GM19463 (cell line): ENCODE measurements around the gene PSMG3.
"Not testable (repeated sequence)": the region's sequence is repeated elsewhere in the genome, so short reads cannot be mapped to it uniquely, and the experiment has no call there.

ENCODE experiments used
- ATAC-seq: cut with Tn5 transposase; IDR thresholded peaks from one replicate; pipeline ENCODE4 v1.9.1; 2021; ENCODE audit warnings: mild to moderate bottlenecking, moderate library complexity; ENCODE audit not compliant: unreplicated experiment

Gene PSMG3

GRCh38 chr7:1597066-1597760 is 27.4 kb upstream of the PSMG3 start:
- ATAC-seq = no peak

GRCh38 chr7:1596181-1597043 is 26.6 kb upstream of the PSMG3 start:
- no peak for ATAC-seq

GRCh38 chr7:1595636-1596035 is 25.8 kb upstream of the PSMG3 start:
- ATAC-seq = no peak

- ATAC-seq = no peak
These were observed 25.2 kb upstream of the PSMG3 start for GRCh38 chr7:1595027-1595426.

GRCh38 chr7:1593904-1594421 is 24.1 kb upstream of the PSMG3 start:
- no peak for ATAC-seq

GRCh38 chr7:1593091-1593866 is 23.4 kb upstream of the PSMG3 start:
- ATAC-seq = no peak

GRCh38 chr7:1592299-1592871 is 22.6 kb upstream of the PSMG3 start:
- no peak for ATAC-seq

GRCh38 chr7:1591876-1592275 is 22.0 kb upstream of the PSMG3 start:
- no peak for ATAC-seq

- ATAC-seq = no peak
These were observed 21.6 kb upstream of the PSMG3 start for GRCh38 chr7:1591396-1591795.

GRCh38 chr7:1590887-1591286 is 21.1 kb upstream of the PSMG3 start:
- no peak for ATAC-seq

- no peak for ATAC-seq
These were observed 20.6 kb upstream of the PSMG3 start for GRCh38 chr7:1590476-1590875.

- no peak for ATAC-seq
These were observed 19.1 kb upstream of the PSMG3 start for GRCh38 chr7:1588978-1589377.

- ATAC-seq = no peak
These were observed 17.9 kb upstream of the PSMG3 start for GRCh38 chr7:1587738-1588137.

GRCh38 chr7:1586827-1587705 is 17.2 kb upstream of the PSMG3 start:
- no peak for ATAC-seq

GRCh38 chr7:1586126-1586826 is 16.4 kb upstream of the PSMG3 start:
- ATAC-seq = no peak

- ATAC-seq = no peak
These were observed 15.5 kb upstream of the PSMG3 start for GRCh38 chr7:1585142-1585981.

- no peak for ATAC-seq
These were observed 14.9 kb upstream of the PSMG3 start for GRCh38 chr7:1584700-1585099.

- not testable (repeated sequence) for ATAC-seq
These were observed 13.6 kb upstream of the PSMG3 start for GRCh38 chr7:1583241-1583930.
